GM18511 (cell line): Measurements from ENCODE around the gene SPINT1.

Source experiments
- ATAC-seq: cut with Tn5 transposase; IDR thresholded peaks from one replicate; pipeline ENCODE4 v1.9.1; 2021; ENCODE audit warnings: mild to moderate bottlenecking, moderate library complexity; ENCODE audit not compliant: unreplicated experiment

Gene SPINT1, protein sequence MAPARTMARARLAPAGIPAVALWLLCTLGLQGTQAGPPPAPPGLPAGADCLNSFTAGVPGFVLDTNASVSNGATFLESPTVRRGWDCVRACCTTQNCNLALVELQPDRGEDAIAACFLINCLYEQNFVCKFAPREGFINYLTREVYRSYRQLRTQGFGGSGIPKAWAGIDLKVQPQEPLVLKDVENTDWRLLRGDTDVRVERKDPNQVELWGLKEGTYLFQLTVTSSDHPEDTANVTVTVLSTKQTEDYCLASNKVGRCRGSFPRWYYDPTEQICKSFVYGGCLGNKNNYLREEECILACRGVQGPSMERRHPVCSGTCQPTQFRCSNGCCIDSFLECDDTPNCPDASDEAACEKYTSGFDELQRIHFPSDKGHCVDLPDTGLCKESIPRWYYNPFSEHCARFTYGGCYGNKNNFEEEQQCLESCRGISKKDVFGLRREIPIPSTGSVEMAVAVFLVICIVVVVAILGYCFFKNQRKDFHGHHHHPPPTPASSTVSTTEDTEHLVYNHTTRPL

DNA sequence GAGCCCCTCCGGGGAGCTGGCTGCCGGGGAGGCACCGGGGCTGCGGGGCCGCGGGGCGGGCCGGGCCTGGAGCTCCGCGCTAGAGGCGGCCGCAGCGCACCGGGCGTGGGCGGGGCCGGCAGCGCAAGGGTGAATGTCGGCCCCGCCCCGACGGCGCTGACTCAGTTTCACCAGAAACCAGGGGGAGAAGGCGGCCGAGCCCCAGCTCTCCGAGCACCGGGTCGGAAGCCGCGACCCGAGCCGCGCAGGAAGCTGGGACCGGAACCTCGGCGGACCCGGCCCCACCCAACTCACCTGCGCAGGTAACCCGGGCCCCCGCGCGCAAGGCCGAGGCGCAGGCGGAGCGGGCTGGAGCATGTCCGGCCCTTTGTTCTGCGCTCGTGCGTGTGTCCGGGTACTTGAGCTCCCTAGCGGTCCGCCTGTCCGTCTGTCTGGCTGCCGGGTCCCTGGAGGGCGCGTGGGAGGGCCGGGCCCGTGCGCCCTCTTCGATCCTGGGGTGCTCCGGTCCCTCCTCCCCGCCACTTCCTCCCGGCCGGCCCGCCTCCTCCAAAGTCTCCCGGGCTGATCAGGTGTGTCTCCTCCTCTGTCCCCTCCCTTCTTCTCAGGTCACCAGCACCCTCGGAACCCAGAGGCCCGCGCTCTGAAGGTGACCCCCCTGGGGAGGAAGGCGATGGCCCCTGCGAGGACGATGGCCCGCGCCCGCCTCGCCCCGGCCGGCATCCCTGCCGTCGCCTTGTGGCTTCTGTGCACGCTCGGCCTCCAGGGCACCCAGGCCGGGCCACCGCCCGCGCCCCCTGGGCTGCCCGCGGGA is at the start of gene SPINT1:
Gene SPINT1, plus strand, starts transcription at position 164 of the 811 bp plus-strand sequence. Its CDS starts 507 bp downstream, at position 671.
- no peak for ATAC-seq

DNA sequence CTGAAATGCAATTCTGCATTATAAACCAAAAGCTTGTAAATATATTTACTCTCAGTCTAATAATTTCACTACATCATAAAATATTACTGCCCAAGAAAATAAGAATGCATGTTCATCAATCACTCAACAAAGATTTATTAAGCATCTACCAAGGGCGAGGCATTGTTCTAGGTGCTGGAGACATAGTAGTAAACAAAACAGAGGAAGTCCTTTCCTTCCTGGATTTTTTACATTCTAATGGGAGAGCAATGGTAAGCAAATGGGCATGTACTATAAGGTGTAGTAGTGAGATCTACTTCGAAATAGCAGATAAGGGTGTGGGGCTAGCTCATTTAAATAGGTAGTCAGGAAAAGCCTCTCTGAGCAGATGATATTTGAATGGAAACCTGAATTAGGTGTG is 47.8 kb upstream of the SPINT1 start:
- no peak for ATAC-seq

DNA sequence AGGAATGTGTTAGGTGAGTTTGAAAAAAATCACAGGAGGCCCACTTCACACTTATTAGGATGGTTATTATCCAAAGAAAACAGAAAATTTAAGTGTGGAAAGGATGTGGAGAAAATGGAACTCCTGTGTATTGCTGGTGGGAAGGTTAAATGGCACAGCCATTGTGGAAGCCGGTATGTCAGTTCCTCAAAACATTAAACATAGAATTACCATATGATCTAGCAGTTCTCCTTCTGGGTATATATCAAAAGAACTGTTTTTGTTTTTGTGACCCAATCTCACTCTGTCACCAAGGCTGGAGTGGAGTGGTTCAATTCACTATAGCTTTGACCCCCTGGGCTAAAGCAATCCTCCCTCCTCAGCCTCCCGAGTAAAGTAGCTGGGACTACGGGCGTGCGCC is 47.3 kb upstream of the SPINT1 start:
- no peak for ATAC-seq

DNA sequence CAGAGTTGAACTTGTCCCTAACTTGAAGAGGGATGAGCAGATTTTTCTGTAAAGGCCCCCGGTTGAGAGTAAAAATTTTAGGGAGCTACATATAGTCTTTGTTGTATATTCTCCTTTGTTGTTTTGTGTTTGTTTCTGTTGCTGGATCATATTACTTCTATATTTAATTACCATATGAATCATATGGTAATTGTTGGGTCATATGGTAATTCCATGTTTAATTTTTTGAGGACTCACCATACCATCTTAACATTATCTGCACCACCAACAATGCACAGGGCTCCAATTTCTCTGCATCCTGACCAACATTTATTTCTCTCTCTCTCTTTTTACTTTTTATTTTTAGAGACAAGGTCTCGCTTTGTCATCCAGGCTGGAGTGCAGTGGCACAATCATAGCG is 44.3 kb upstream of the SPINT1 start:
- no peak for ATAC-seq

DNA sequence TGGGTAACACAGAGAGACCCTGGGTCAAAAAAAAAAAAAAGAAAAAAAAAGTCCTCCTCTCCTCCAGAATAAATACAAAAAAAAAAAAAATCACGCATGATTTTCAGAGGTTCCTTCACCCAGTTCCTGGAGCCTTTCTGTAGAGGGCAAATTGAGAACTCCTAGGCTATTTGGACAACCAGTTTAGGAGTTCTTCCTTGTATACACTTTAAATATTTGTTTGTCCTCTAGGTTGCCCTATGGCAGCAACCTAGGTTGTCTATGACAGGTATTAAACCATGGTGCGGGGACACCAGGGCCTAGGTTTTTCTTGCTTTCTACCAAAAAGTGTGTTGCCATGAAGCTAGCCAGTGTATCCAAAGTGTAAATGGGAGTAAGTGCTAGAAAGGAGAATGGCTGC is 40.8 kb upstream of the SPINT1 start:
- no peak for ATAC-seq

DNA sequence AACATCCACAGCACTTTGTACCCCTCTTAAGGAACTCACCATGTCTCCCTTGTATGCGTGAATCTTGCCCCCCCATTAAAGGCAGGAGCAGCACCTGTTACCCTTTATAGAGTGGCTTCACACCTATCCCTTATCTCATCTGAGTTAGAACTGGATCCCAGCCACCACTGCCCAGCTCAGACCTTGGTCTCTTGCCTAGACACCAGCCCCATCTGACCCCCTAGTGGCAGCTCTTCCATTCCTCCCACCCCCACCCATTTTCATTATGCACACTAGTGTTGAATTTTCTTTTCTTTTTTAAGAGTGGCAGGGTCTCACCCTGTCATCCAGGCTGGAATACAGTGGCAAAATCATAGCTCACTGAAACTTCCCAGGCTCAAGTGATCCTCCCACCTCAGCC is 40.2 kb upstream of the SPINT1 start:
- no peak for ATAC-seq

DNA sequence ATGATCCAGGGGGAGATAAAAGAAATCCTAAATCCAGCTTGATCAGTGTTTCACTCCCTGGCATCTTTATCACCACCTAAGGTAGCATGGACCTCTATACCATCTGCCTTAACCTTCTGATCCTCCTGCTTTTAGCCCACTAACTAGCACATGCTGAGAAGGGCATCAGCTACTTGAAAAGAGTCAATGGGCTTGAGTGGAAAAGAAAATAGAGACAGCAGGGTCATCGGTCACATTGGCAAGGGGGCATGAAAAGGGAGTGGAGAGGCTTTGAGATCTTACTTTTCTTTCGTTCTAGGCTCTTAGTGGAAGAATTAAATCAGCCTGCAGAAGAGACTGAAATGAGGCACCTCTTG is 37.2 kb upstream of the SPINT1 start:
- ATAC-seq = peak; percentile 3

DNA sequence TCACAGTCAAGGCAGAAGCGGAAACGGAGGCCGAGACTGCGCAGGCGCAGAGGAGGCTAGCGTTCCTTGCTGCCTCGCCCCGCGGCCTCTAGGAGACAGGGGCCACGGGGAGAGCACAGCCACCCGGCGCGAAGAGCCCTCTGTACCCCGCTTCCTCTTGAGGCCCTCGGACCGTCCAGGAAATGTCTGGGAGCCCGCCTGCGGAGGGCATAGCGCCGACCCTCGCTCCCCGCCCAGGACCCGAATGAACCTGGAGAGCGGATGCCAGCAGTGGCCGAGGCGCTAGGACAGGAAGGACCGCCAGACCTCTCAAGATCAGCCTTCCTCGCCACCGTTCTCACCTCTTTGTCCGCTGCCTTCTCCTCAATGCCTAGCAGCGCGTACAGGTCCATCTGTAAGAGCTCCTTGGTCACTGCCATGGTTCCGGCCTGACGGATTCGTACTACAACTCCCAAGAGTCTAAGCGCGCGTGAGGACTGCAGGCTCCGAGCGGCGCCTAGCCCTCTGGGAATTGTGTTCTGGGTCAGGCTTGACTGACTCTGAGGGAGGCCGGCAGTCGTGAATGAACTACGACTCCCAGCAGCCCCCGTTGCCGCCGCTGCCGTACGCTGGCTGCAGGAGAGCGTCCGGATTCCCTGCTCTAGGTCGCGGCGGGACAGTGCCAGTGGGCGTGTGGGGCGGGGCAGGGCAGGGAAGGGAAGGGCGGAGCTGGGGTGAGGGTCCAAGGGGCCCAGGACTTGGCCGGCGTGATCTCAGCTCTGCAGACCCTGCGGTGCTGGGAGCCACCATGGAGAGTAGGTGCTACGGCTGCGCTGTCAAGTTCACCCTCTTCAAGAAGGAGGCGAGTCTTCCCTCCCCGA is 36.6 kb upstream of the SPINT1 start, which contains the start of the genes DNAJC17 and ZFYVE19:
Gene DNAJC17, minus strand, starts transcription at position 446 of the 860 bp plus-strand sequence. Its CDS starts 27 bp downstream, at position 419.
Gene ZFYVE19, plus strand, starts transcription at position 62 of the 860 bp plus-strand sequence. Its CDS starts 501 bp downstream, at position 563.
- ATAC-seq = peak; percentile 93

DNA sequence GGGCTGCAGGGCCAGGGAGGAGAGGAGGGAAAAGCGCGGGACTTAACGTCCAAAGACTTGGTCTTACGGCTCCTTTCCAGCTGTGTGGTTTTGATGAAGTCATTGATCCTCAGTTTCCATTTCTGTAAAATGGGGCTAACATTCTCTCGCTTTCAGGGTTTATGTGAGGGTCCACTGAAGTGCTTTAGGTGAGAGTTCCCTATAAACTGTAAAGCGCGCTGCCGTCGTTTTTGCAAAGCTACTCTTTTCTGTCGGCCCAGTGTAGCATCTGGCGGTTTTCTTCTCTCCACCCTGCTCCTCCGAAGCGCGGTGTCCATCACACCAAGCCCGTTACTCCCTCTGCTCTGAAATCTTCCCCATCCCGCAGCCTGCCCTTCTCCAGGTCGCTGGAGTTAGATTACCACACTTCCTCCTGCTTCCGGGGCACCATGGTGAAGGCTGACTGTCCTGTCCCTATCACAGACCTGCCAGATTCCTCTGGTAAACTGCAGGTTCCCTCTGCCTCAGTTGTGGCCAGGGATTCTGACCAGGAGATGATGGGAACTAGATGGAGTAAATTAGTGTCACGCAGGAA is 35.9 kb upstream of the SPINT1 start:
- ATAC-seq = no peak

DNA sequence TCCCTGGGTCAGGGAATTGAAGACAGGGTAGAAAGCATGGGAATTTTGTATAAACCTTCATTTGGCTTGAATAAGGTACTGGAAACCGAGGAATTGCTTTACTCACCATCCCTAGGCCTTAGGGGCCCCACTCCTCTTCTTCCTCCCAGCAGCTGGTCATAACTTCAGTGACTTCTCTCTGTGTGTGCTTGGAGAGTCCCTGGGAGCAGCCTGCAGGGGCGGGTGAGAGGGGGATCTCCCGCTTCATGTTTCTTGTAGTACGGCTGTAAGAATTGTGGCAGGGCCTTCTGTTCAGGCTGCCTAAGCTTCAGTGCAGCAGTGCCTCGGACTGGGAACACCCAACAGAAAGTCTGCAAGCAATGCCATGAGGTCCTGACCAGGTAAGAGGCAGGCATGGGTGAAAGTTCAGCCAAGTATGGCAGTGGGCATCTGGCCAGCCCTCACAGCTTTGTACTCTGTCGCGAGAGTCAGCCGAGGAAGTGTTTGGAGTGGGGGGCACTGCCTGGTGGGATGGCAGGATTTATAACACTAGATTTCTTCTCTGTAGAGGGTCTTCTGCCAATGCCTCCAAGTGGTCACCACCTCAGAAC is 34.9 kb upstream of the SPINT1 start:
- no peak for ATAC-seq

DNA sequence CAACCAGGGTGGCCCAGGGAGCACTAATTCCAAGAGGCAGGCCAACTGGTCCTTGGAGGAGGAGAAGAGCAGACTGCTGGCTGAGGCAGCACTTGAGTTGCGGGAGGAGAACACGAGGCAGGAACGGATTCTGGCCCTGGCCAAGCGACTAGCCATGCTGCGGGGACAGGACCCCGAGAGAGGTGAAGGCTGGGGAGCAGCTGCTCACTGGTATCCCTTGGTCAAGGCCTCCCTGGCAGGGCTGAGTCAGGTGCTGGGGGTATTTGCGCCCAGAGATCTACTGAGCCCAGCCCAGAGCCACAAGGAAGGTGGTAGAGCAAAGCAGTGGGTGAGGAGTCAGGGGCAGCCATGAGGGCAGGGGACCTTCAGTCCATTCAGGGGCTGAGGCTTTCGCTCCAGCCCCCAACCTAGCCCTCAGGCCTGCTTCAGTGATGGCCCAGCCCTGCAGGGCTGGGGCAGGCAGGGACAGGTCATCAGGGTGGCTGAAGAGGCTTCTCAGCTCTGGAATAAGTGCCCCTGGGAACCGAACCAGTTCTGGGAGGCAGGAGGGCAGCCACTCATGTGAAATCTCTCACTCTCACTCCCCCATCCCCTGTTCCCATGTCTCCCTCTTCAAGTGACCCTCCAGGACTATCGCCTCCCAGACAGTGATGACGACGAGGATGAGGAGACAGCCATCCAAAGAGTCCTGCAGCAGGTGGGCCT is 31.0 kb upstream of the SPINT1 start:
- no peak for ATAC-seq

DNA sequence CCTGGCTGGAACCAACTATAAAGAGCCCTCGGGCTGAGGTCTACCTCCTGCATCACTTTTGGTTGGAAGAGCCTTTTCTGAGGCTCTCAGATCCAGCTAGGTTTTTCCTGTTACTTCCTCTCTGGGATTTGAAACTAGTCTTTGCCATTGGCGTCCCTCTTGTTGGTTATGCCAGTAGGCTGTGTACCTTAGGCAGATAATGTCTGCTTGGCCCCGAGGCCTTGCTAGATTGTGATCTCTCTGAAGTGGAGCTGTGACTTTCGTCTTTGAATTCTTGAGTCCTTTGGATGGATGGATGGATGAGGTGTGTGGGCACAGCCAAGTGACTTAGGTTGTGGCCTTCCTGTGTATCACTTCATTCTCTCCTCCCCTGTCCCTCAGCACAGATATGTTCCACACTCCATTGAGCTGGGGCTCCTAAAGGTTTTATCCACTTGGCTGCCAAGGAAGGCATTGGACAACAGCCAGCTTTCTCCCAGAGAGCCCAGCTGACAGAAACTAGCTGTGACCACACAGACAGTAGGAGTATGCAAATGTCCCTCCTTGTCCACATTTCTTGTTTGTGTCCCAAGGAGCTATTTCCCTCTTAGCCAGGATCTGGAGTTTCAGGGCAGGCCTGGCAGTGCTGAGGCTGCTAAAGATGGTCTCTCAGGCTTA is 28.7 kb upstream of the SPINT1 start:
- ATAC-seq = no peak

DNA sequence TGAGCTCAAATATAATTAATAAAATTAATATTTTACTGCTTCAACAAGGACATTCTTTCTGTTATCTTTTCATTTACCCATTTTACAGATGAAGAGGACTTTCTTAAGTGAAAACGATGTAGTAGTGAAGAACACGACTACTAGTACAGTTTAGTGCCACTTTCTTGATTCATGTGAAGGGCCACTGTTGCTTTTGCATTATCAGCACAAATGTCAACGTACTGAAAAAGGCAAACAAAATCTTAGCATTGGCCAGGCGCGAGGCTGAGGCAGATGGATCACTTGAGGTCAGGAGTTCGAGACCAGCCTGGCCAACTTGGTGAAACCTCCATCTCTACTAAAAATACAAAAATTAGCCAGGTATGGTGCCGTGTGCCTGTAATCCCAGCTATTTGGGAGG is 24.8 kb upstream of the SPINT1 start:
- no peak for ATAC-seq

DNA sequence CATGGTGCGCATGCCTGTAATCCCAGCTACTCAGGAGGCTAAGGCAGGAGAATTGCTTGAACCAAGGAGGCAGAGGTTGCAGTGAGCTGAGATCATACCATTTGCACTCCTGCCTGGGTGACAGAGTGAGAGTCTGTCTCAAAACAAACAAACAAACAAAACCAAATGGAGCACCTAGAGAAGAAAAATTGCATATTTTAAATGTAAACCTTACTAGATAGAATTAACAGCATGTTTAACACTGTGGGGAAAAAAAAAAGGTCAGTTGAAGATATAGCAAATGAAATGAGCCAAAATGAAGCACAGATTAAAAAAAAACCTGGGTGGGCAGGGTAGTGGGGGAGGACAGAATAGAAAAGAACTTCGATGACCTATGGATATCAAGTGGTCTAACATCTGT is 22.7 kb upstream of the SPINT1 start:
- ATAC-seq = no peak

DNA sequence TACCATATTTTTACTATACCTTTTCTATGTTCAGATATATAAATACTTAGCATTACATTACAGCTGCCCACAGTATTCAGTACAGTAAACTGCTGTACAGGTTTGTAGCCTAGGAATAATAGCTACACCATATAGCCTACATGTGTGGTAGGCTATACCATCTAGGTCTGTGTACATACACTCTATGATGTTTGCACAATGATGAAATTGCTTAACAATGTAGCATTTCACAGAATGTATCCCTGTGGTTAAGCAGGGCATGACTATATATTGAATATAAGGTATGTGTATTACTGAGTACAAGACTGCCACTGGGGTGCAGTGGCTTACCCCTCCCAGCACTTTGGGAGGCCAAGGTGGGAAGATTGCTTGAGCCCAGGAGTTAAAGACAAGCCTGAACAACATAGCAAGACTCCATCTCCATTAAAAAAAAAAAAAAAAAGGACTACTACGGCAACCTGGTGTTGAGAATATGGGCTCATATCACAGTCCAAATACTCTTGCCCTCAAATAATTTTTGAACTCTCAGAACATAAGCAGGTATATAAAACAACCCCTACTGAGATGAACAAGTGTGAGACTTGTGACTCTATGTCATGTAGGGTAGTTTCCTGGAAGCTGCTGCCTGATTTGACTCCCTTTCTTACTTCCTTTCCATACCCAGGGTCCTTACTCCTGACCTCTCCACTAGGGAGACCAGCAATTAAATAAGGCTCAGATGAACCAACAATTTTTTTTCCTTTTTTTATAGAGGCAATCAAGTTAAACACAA is 20.1 kb upstream of the SPINT1 start:
- no peak for ATAC-seq

DNA sequence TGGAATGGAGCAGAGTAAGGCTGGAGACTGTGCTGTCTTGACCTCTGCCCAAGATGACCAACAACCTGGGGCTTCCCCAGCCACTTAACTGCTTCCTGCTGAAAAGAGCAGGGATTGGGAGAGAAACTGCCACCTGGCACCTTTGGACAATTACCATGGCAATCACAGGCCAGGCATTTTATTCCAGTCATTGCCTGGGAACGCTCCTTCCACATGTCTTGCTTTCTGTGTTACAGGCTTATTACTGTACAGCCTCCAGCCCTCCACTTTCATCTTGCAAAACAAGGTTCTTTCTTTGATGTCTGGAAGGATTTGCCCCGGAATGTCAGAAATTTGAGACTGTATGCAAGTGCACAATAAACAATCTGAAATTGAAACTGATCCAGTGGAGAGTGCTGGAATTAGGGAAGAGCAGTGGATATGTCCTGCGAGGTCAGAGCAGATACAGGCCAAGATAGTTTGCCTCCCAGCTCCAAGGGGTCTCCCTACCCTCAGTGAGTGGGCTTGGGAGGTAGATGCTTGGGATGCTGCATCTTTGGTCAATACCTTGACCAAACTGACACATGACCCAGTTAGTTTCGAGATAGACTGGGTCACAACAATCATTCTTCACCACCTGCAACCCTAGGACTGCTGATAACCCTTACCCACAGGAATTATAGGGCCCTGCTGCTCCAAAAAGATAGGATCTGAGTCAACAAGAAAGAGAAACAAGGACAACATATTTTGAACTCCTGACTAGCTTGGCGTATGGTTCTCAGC is 18.0 kb upstream of the SPINT1 start:
- no peak for ATAC-seq

DNA sequence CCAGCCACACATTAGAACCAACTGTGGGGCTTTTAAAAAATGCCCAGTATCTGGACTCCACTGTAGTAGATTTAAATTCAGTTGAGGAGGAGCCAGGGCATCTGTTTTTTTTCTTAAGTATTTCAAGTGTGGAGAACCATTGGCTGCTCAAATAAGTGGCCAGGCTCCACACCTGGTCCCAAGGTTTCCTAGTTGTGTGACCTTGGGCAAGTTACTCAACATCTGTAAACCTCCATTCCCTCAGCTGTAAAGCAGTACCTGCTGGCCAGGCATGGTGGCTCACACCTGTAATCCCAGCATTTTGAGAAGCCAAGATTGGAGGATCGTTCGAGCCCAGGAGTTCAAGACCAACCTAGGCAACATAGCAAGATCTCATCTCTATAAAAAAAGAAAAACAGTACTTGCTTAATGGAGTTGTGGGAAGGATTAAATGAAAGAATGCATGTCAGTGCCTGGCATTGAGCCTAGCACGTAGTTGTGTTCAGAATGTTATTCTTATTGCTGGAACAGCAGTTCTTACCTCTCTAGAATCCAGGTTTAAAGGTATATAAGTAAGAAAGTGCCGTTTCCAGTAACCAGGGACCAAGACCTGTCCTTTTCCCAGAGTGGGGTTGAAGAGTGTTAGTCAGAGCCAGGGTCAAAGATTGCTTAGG is 17.3 kb upstream of the SPINT1 start:
- no peak for ATAC-seq
